GM18873 (cell line): ENCODE results near the gene BCAS2.

Source experiments
- ATAC-seq: cut with Tn5 transposase; IDR thresholded peaks from one replicate; pipeline ENCODE4 v1.9.1; 2021; ENCODE audit warnings: mild to moderate bottlenecking, moderate library complexity, moderate number of reproducible peaks; ENCODE audit not compliant: unreplicated experiment, low FRiP score

The BCAS2 gene

GRCh38 chr1:114561333-114561732 is 20.1 kb downstream of the BCAS2 start:
- no peak for ATAC-seq

GRCh38 chr1:114559356-114559755 is 22.1 kb downstream of the BCAS2 start:
- no peak for ATAC-seq

- no peak for ATAC-seq
Measured at GRCh38 chr1:114558544-114558943, 22.9 kb downstream of the BCAS2 start.

GRCh38 chr1:114554577-114554976 is 26.8 kb downstream of the BCAS2 start:
- no peak for ATAC-seq

GRCh38 chr1:114552106-114552639 is 29.2 kb downstream of the BCAS2 start:
- no peak for ATAC-seq

GRCh38 chr1:114551400-114551799 is 30.0 kb downstream of the BCAS2 start:
- ATAC-seq = no peak

- ATAC-seq = no peak
Measured at GRCh38 chr1:114550336-114550735, 31.1 kb downstream of the BCAS2 start.

- ATAC-seq = no peak
Measured at GRCh38 chr1:114549137-114549536, 32.3 kb downstream of the BCAS2 start.

GRCh38 chr1:114547076-114547475 is 34.3 kb downstream of the BCAS2 start:
- no peak for ATAC-seq

- ATAC-seq = no peak
Measured at GRCh38 chr1:114545796-114546195, 35.6 kb downstream of the BCAS2 start.

- ATAC-seq = no peak
Measured at GRCh38 chr1:114545315-114545714, 36.1 kb downstream of the BCAS2 start.

GRCh38 chr1:114540821-114541220 is 40.6 kb downstream of the BCAS2 start:
- no peak for ATAC-seq

GRCh38 chr1:114540272-114540671 is 41.1 kb downstream of the BCAS2 start:
- ATAC-seq = no peak

GRCh38 chr1:114536043-114536442 is 45.4 kb downstream of the BCAS2 start:
- no peak for ATAC-seq

- no peak for ATAC-seq
Measured at GRCh38 chr1:114535401-114535800, 46.0 kb downstream of the BCAS2 start.

- ATAC-seq = no peak
Measured at GRCh38 chr1:114531094-114531493, 50.3 kb downstream of the BCAS2 start.

GRCh38 chr1:114530224-114530623 is 51.2 kb downstream of the BCAS2 start:
- no peak for ATAC-seq

GRCh38 chr1:114524944-114525343 is 56.5 kb downstream of the BCAS2 start:
- ATAC-seq = no peak

GRCh38 chr1:114522264-114522575 is 59.2 kb downstream of the BCAS2 start:
- ATAC-seq = no peak

- ATAC-seq = no peak
Measured at GRCh38 chr1:114521396-114522263, 59.8 kb downstream of the BCAS2 start.
